Measurements from ENCODE around the gene GALNTL6.

The GALNTL6 gene

DNA sequence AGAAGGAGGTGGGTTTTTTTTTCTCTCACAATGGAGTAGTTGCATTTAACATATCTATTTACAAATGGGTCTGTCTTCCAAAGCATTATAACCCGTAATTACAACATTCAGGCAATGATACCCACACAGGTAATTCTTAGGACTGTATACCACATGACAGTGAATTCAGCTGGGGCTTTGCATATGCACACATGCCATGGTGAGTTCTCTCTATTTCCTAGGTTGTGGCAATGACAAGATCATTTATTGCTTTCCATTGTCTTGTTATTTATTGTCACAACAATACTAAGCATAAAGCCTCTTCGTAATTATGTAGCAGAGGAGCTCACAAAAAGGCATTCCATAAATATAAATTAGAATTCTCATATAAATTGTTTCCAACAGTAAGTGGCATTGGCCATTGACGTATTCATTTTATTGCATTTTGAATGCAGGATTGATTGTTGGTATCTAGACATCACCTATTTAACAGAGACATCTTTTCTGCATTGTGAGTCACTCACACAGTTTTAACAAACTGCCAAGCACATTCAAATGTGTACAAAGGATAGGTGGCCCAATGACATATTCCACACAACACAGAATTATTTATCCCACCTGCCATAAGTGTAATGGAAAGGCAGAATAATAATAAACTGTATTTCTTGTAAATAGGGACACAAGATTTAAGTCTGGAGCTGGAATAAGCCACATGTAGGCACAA is 964.7 kb downstream of the GALNTL6 start:
- no peak for DNase-seq
- no peak overlapping the region for H3K4me3 ChIP-seq (ENCODE audit: low read depth, low read length)
- TF ChIP-seq, protein P1, sequence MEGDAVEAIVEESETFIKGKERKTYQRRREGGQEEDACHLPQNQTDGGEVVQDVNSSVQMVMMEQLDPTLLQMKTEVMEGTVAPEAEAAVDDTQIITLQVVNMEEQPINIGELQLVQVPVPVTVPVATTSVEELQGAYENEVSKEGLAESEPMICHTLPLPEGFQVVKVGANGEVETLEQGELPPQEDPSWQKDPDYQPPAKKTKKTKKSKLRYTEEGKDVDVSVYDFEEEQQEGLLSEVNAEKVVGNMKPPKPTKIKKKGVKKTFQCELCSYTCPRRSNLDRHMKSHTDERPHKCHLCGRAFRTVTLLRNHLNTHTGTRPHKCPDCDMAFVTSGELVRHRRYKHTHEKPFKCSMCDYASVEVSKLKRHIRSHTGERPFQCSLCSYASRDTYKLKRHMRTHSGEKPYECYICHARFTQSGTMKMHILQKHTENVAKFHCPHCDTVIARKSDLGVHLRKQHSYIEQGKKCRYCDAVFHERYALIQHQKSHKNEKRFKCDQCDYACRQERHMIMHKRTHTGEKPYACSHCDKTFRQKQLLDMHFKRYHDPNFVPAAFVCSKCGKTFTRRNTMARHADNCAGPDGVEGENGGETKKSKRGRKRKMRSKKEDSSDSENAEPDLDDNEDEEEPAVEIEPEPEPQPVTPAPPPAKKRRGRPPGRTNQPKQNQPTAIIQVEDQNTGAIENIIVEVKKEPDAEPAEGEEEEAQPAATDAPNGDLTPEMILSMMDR (IDR thresholded peaks at IDR 0.05; ENCODE audit: low read depth, low read length) = no peak
- no peaks in the 10 kb centered on the region for H3K9me3 ChIP-seq
- H3K4me1 ChIP-seq = no peaks in the 10 kb centered on the region
- H3K27me3 ChIP-seq = no peaks in the 10 kb centered on the region
- H3K36me3 ChIP-seq = no peaks in the 10 kb centered on the region

DNA sequence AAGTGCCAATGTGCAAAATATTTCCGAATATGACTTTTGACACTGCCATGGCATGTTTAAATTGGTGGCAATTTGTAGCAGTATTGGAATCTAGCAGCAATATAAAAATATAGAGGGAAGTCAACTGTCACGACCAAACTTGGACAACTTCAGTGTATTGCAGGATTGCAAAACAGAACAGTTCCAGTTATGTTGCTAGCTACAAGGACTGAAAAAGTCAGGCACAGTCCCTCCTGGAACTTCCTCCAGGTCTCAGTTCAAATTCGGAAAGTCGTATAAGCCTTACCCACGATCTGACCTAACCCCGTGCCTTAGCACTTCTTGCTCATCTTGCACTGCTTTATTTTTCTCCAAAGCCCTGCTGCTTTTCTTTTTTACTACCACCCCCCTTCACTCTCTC is 965.4 kb downstream of the GALNTL6 start:
- no peak for DNase-seq
- TF ChIP-seq, protein P1 (IDR thresholded peaks at IDR 0.05; ENCODE audit: low read depth, low read length) = no peak

DNA sequence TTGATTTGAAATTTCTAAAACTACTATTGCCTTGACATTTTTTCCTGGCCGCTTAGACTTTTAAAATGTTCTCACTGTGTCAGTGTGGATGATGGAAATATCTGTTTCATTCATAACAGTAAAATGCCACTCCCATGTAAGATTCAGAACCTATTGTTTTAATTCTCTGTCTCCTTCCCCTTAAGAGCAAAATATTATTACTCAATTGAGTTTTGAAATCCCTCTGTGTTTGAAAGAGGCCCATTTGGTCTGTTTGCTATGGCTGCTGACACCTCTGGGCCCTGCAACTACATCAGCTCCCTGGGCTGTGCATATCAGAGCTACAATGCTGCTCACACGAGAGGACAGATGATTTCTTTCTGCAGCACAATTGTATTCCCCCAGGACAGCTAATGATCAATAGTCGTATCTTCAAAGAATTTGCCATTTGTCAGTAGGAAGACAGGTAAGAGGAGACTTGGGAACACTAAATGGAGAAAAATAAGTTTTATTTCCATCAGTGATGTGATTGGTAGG is 967.4 kb downstream of the GALNTL6 start:
- no peak overlapping the region for H3K4me3 ChIP-seq (ENCODE audit: low read depth, low read length)
- TF ChIP-seq, protein P1 (IDR thresholded peaks at IDR 0.05; ENCODE audit: low read depth, low read length) = no peak
- DNase-seq = no peak
- no peaks in the 10 kb centered on the region for H3K27me3 ChIP-seq
- no peaks in the 10 kb centered on the region for H3K9me3 ChIP-seq
- no peaks in the 10 kb centered on the region for H3K36me3 ChIP-seq
- no peaks in the 10 kb centered on the region for H3K4me1 ChIP-seq

More for the DNA sequence above, 965.4 kb downstream of the GALNTL6 start:
- Histone ChIP-seq H3K9me3 (no peaks in the 10 kb centered on the region), H3K4me3 (ENCODE audit: low read depth, low read length) (no peak overlapping the region), H3K4me1 (no peaks in the 10 kb centered on the region), H3K36me3 (no peaks in the 10 kb centered on the region), H3K27me3 (no peaks in the 10 kb centered on the region)

DNA sequence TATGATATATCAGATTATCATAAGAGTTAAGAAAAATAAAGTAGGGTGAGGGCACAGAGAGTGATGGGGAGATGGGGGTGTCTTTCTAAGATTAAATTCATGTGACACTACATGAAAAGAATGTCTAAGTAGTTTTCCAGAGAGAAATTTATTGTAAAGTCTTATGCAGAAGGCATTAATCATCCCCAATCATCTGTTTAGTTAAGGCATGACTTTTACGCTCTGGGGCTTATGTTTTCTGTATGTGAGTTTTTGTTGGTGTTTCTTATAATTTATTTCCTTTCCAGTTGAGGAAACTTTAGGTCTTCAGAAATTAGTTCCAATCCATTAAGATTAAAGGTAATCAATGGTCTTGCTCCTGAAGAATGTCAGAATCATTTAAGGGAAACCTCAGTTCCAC is 972.4 kb downstream of the GALNTL6 start:
- no peaks in the 10 kb centered on the region for H3K4me1 ChIP-seq
- DNase-seq = no peak
- no peaks in the 10 kb centered on the region for H3K27me3 ChIP-seq
- H3K9me3 ChIP-seq = no peaks in the 10 kb centered on the region
- TF ChIP-seq, protein P1 (IDR thresholded peaks at IDR 0.05; ENCODE audit: low read depth, low read length) = no peak
- H3K36me3 ChIP-seq = no peaks in the 10 kb centered on the region
- no peak overlapping the region for H3K4me3 ChIP-seq (ENCODE audit: low read depth, low read length)

DNA sequence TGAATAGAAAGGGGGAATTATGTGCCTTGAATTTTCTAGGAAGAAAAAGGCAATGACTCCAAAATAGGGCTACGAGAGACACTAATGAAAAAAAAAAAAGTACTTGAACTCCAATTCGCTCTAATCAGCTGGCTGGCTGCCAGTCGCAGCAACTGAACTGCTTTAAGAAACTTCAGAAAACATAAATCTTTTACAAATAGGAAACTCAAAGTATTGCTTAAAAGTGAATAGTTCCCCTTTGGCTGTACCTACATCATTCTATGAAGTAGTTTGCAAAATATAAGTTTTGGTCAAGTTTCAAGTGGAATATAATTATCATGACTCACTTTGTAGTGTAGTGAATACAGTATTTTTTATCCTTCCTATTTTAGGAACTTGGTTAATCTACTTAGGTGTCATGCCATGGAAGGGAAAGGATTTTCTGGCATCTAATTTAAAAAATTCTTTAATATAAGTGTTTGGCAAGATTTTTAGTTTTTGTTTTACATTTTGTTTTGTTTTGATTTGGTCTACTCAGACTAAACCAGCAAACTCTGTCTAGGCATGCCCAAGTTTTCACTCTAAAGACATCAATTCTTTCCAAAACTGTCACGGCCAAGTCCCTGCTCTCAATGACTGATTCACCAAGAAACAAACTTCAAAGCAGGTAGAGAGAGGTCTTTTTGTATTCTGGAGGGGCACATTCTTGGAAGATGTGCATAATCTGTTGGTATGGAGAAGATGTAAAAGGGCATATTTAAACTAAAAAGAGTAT is 973.0 kb downstream of the GALNTL6 start:
- Histone ChIP-seq H3K4me3 (ENCODE audit: low read depth, low read length) (no peak overlapping the region), H3K4me1 (no peaks in the 10 kb centered on the region), H3K27me3 (no peaks in the 10 kb centered on the region), H3K9me3 (no peaks in the 10 kb centered on the region), H3K36me3 (no peaks in the 10 kb centered on the region)
- TF ChIP-seq, protein P1 (IDR thresholded peaks at IDR 0.05; ENCODE audit: low read depth, low read length) = no peak
- no peak for DNase-seq

DNA sequence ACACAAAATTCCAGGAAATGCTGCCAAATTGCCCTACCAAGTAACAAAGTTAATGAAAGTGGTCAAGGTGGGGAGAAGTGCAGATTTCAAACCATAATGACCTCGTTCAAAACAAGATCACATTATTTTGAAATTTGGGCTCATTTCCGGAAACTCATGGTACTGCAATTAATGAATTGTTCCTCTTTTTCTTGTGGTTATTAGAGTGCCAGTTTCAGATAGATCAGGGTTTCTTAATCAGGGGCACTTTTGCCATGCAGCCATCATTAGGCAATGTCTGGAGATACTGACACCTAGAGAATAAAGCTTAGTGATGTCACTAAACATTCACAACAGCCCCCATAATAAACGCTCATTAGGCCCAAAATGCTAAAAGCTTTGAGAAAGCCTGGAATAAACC is 973.9 kb downstream of the GALNTL6 start:
- H3K36me3 ChIP-seq = no peaks in the 10 kb centered on the region
- DNase-seq = no peak
- no peaks in the 10 kb centered on the region for H3K4me1 ChIP-seq
- no peak overlapping the region for H3K4me3 ChIP-seq (ENCODE audit: low read depth, low read length)
- no peaks in the 10 kb centered on the region for H3K27me3 ChIP-seq
- no peaks in the 10 kb centered on the region for H3K9me3 ChIP-seq
- TF ChIP-seq, protein P1 (IDR thresholded peaks at IDR 0.05; ENCODE audit: low read depth, low read length) = no peak

Data from BE2C (cell line).